Neutrophil (primary cell): ENCODE data around the gene SH3GL1.

Experiments
- H3K27ac ChIP-seq: fragments of 200-600 bp; sonication (generic); 2 replicates; pipeline ENCODE4 v1.5.1; 2016; ENCODE audit warnings: mild to moderate bottlenecking, moderate library complexity
- H3K27me3 ChIP-seq: fragments of 200-600 bp; sonication (generic); 2 replicates; pipeline ENCODE4 v1.6.0; 2016; ENCODE audit warnings: mild to moderate bottlenecking
- H3K36me3 ChIP-seq: fragments of 200-600 bp; sonication (generic); 2 replicates; pipeline ENCODE4 v1.5.1; 2017
- H3K4me1 ChIP-seq, 2 experiments: fragments of 200-600 bp in 1 of 2; sonication (generic) in 1 of 2; 1 replicate in 1 of 2; 2 replicates in 1 of 2; pipeline versions ENCODE4 v1.5.1 to v1.6.1; 2013 to 2016; ENCODE audit warnings: low read depth in 1 of 2, low read length in 1 of 2, mild to moderate bottlenecking in 1 of 2, moderate library complexity in 1 of 2; ENCODE audit not compliant: control insufficient read depth in 1 of 2, insufficient read depth in 1 of 2
- H3K4me3 ChIP-seq, 2 experiments: fragments of 200-600 bp in 1 of 2; sonication (generic) in 1 of 2; 1 replicate in 1 of 2; 2 replicates in 1 of 2; pipeline ENCODE4 v1.5.1; 2013 to 2016; ENCODE audit warnings: low read depth in 1 of 2, low read length in 1 of 2, mild to moderate bottlenecking in 1 of 2, moderate library complexity in 1 of 2
- H3K9me3 ChIP-seq: fragments of 200-600 bp; sonication (generic); 2 replicates; pipeline ENCODE4 v1.5.1; 2016
- CTCF ChIP-seq: fragments of 200-600 bp; sonication (generic); IDR thresholded peaks from 2 replicates; pipeline ENCODE4 v1.5.1; 2016; ENCODE audit warnings: antibody characterized with exemption

The SH3GL1 gene

GRCh38 chr19:4372165-4373012 is 28.0 kb downstream of the SH3GL1 start:
- H3K36me3 ChIP-seq, result peaks cover 8% of the 10 kb centered on the region
- H3K27ac ChIP-seq, result no peak overlapping the region
- no peaks in the 10 kb centered on the region for H3K9me3 ChIP-seq
- TF ChIP-seq CTCF, result no peak
- no peaks in the 10 kb centered on the region for H3K27me3 ChIP-seq
- H3K4me1 ChIP-seq, result peaks cover 74 to 81% of the 10 kb centered on the region in 2 experiments
- H3K4me3 ChIP-seq, result no peak overlapping the region

- H3K4me1 ChIP-seq, result peaks cover 65 to 73% of the 10 kb centered on the region in 2 experiments
- no peak overlapping the region for H3K4me3 ChIP-seq
- H3K27ac ChIP-seq, result no peak overlapping the region
- TF ChIP-seq CTCF, result no peak
- no peaks in the 10 kb centered on the region for H3K9me3 ChIP-seq
- peaks cover 15% of the 10 kb centered on the region for H3K36me3 ChIP-seq
- H3K27me3 ChIP-seq, result no peaks in the 10 kb centered on the region
Observed at GRCh38 chr19:4371247-4372164, 28.8 kb downstream of the SH3GL1 start.

GRCh38 chr19:4370418-4371041 is 29.8 kb downstream of the SH3GL1 start:
- Histone ChIP-seq H3K4me3 (peak overlapping the region in 1 of 2 experiments; percentile 36), H3K27me3 (no peaks in the 10 kb centered on the region), H3K36me3 (peaks cover 25% of the 10 kb centered on the region), H3K4me1 (peaks cover 55 to 63% of the 10 kb centered on the region in 2 experiments), H3K9me3 (no peaks in the 10 kb centered on the region), H3K27ac (peak overlapping the region; percentile 82)
- no peak for TF ChIP-seq CTCF

- Histone ChIP-seq H3K4me1 (peaks cover 49 to 57% of the 10 kb centered on the region in 2 experiments), H3K9me3 (no peaks in the 10 kb centered on the region), H3K36me3 (peaks cover 31% of the 10 kb centered on the region), H3K4me3 (peak overlapping the region; percentile 36 to 38), H3K27me3 (no peaks in the 10 kb centered on the region), H3K27ac (peak overlapping the region; percentile 82)
- no peak for TF ChIP-seq CTCF
Observed at GRCh38 chr19:4369888-4370260, 30.5 kb downstream of the SH3GL1 start.

- no peak for TF ChIP-seq CTCF
- Histone ChIP-seq H3K27ac (peak overlapping the region; percentile 82), H3K27me3 (no peaks in the 10 kb centered on the region), H3K9me3 (no peaks in the 10 kb centered on the region), H3K36me3 (peaks cover 35% of the 10 kb centered on the region), H3K4me1 (peaks cover 43 to 51% of the 10 kb centered on the region in 2 experiments), H3K4me3 (peak overlapping the region; percentile 36 to 38)
Observed at GRCh38 chr19:4369109-4369887, 31.0 kb downstream of the SH3GL1 start.
